Activated naive CD4-positive, alpha-beta T cell treated with anti-CD3 and anti-CD28 coated beads, Interleukin-2, amount 50 U/mL, for 72 hours (primary cell): ENCODE data around the gene PLEKHA6. TPM values are rescaled to one million over a fixed set of nuclear protein-coding genes. Genes with fewer than 3 reads are reported as not detected.

Source experiments
- ATAC-seq, 2 donors: fragments of 150-1000 bp; cut with Tn5 transposase; 2 replicates each; pipeline ENCODE4 v1.10.0; 2021; ENCODE audit warnings: mild to moderate bottlenecking in 2 of 2, moderate library complexity in 2 of 2
- DNase-seq, 2 donors: peaks; one replicate each; pipeline ENCODE4 v3.0.0; 2021 to 2022; ENCODE audit warnings: low spot score in 2 of 2
- H3K27ac Mint-ChIP-seq, 2 donors: one replicate each; pipeline ENCODE4 v1.8.0; 2022; ENCODE audit warnings: mild to moderate bottlenecking in 2 of 2, mixed read lengths in 2 of 2
- H3K36me3 Mint-ChIP-seq, 2 donors: one replicate each; pipeline ENCODE4 v1.8.0; 2022; ENCODE audit warnings: mixed read lengths in 2 of 2
- H3K9me3 Mint-ChIP-seq, 2 donors: one replicate each; pipeline ENCODE4 v1.8.0; 2022; ENCODE audit warnings: mixed read lengths in 2 of 2
- total RNA-seq, 2 donors: library from RNA; stranded (reverse); gene quantifications; one replicate each; pipeline ENCODE4 v1.2.3, GENCODE V29; 2022

Gene PLEKHA6
- total RNA-seq, 2 donors from 2014 or later = 1.0 to 2.6 TPM

GRCh38 chr1:204274446-204274845 lies 85.3 kb downstream of the PLEKHA6 start:
- Mint-ChIP-seq H3K9me3 (no peaks in the 10 kb centered on the region), H3K36me3 (no peaks in the 10 kb centered on the region), H3K27ac (no peak overlapping the region)
- ATAC-seq = no peak
- DNase-seq = no peak

DNA sequence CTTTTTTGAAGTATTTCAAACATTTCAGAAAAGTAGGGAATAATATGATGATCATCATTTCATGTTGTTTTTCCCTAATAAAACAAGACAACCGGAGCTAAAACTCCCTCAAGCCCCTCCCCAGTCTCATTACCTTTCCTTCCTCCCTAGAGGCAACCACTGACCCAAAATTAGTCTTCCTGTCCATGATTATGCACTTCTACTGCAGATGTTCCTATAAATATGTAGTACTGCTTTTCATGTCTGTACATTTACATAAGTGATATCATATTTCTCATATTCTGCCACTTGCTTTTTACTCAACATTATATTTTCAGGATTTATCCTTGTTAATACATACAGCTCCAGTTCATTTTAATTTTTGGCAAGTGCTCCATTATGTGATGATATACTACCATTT lies 87.2 kb downstream of the PLEKHA6 start:
- H3K27ac Mint-ChIP-seq = no peak overlapping the region
- ATAC-seq = no peak
- no peaks in the 10 kb centered on the region for H3K36me3 Mint-ChIP-seq
- no peak for DNase-seq
- H3K9me3 Mint-ChIP-seq = no peaks in the 10 kb centered on the region

DNA sequence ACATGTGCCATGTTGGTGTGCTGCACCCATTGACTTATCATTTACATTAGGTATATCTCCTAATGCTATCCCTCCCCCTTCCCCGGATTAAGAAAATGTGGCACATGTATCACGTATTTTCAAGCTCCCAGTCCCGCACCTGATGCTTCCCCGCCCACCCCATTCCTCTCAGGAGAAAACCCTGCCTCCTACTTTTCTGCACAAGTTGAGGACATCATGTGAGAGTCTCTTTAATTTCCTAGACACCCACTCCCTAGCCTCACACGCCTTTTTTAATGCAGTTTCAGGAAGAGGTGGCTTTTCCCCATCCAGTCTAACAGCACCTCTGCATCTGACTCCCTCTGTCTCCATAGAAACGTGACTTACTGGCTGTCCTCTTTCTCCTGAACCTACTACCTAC lies 87.8 kb downstream of the PLEKHA6 start:
- no peaks in the 10 kb centered on the region for H3K36me3 Mint-ChIP-seq
- no peak overlapping the region for H3K27ac Mint-ChIP-seq
- no peak for ATAC-seq
- DNase-seq = no peak
- no peaks in the 10 kb centered on the region for H3K9me3 Mint-ChIP-seq

DNA sequence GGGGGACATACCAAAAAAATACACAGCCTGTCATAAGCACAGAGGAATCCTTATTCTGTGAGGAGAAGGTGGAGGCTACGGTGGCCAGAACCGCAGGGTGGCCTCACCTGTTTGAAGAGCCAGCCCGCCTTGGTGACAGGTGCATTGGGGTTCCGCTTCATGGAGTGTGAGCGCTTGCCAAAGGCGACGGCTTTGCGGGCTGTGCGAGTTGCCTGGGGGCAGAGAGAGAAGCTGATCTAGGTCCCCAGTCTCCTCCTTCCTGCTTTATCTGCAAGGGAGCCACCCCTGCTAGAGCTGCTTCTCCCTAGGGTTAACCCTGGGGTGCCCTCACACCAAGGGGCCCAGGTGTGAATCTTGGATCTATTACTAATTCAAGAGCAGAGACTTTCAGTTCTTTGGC lies 91.6 kb downstream of the PLEKHA6 start:
- H3K36me3 Mint-ChIP-seq = no peaks in the 10 kb centered on the region
- ATAC-seq = no peak
- peak overlapping the region in 1 of 2 donors; percentile 5 for H3K27ac Mint-ChIP-seq
- DNase-seq = no peak
- no peaks in the 10 kb centered on the region for H3K9me3 Mint-ChIP-seq

DNA sequence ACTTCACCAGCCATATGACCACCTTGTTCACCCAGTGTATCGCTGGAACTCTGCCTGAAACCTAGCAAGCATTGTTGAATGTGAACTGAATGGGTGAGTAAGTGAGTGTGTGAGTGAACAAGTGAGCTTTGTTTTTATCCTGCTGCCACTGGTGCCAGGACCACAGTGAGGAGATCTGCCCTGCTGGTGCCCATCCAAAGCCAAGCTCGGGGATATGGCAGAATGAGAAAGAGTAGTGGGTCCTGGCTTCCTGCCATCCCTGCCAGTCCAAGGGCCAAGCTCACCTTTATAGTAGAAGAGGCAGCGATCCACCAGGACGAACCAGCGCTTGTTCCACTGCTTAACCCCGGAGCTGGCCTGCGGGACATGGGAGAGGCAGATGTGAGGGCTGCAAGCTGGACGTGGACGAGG lies 92.5 kb downstream of the PLEKHA6 start:
- no peaks in the 10 kb centered on the region for H3K9me3 Mint-ChIP-seq

GRCh38 chr1:204266504-204267034 lies 93.2 kb downstream of the PLEKHA6 start:
- H3K36me3 Mint-ChIP-seq = no peaks in the 10 kb centered on the region

More for the DNA sequence above, 92.5 kb downstream of the PLEKHA6 start:
- no peak for ATAC-seq
- Mint-ChIP-seq H3K27ac (no peak overlapping the region), H3K36me3 (no peaks in the 10 kb centered on the region)
- no peak for DNase-seq

DNA sequence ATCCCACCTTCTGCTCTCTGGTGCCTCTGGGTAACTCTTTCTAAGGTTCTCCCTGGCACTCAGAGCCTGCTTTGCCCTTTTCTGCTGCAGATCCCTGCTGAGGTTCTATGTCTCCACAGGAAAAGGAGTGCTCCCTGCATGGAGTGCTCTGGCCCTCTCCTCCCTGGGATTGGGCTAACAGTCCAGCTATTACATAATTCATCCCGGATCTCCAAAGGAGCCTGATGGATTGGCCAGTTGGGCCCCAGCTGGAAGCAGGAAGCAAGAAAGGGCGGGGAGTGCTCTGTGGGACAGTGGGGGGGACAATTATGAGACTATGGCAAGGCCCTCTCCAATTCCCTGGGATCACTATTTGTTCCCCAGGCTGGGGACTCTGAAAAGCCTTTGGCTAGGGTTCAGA lies 94.1 kb downstream of the PLEKHA6 start:
- ATAC-seq (no peak), DNase-seq (no peak)
- no peaks in the 10 kb centered on the region for H3K36me3 Mint-ChIP-seq
- no peaks in the 10 kb centered on the region for H3K9me3 Mint-ChIP-seq
- no peak overlapping the region for H3K27ac Mint-ChIP-seq

More at GRCh38 chr1:204266504-204267034, 93.2 kb downstream of the PLEKHA6 start:
- no peak for DNase-seq
- no peak for ATAC-seq
- Mint-ChIP-seq H3K27ac (no peak overlapping the region), H3K9me3 (no peaks in the 10 kb centered on the region)

- no peaks in the 10 kb centered on the region for H3K36me3 Mint-ChIP-seq
- ATAC-seq = no peak
- no peak overlapping the region for H3K27ac Mint-ChIP-seq
- DNase-seq = no peak
- no peaks in the 10 kb centered on the region for H3K9me3 Mint-ChIP-seq
Observed at GRCh38 chr1:204264805-204265204, 94.9 kb downstream of the PLEKHA6 start.

DNA sequence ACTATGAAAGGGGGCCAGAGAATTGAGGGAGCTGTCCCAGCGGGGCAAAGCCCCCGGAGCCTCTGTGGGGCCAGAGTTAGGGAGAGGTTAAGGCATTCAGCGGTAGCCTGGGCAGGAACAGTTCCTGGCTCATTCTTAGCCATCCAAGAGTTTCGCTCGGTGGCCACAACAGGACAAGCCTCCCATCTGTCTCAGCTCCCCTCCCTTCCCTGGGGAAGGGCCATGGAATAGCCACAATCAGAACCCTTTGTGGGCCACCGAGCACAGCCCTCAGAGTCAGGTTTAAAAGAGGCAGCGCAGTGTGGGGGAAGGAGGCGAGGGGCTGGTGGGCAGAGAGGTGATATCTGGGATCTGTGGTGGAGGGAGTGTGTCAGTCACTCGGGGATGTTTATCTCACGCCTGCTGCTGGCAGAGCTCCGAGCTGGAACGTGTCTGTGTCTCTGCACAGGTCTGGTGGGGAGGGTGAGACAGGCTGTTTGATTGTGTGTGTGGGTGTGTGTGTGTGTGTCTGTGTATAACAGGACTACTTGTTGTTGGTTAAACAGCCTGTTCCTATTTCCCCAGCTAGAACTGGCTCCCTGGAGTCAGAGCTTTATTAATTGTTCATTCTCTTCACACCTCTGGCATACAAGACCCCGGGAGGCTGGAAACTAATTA lies 96.3 kb downstream of the PLEKHA6 start:
- Mint-ChIP-seq H3K9me3 (no peaks in the 10 kb centered on the region), H3K36me3 (no peaks in the 10 kb centered on the region), H3K27ac (no peak overlapping the region)
- ATAC-seq (no peak), DNase-seq (no peak)

DNA sequence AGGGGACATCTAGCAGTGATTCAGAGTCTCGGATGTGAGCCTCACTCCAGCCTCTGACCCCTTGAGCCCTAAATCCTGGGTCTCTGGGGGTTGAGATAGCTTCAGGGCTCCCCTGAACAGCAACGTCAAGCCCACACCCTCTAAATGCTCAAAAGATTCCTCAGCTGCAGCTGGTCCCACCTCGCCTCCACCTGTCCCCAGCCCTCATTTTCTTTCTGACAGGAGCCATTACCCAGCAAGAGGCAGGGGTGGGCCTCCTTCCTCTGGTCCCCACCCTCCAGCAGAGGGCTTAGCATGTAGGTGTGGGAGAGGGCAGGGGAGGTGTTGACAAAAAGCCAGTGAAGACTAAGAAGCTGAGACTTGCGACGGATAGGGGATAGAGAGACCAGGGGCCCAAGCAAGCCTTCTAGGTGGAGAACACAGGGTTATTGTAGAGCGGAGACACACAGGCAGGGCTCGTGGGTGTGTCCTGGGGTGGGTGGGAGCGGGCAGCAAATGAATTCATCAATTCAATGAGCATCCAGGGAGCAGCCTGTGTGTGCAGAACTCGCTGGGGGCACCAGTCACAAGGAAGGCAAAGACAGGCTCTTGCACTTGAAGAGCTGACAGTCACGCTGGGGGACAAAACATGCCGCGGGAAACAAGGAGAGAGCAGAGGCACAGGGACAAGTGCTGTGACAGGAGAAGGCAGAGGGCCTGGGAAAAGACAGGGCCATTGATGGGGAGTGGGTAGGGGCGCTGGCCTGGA lies 97.0 kb downstream of the PLEKHA6 start:
- ATAC-seq (no peak), DNase-seq (no peak)
- no peak overlapping the region for H3K27ac Mint-ChIP-seq
- H3K9me3 Mint-ChIP-seq = no peaks in the 10 kb centered on the region
- H3K36me3 Mint-ChIP-seq = no peaks in the 10 kb centered on the region

- Mint-ChIP-seq H3K36me3 (no peaks in the 10 kb centered on the region), H3K27ac (no peak overlapping the region), H3K9me3 (no peaks in the 10 kb centered on the region)
- DNase-seq = no peak
- ATAC-seq = no peak
Observed at GRCh38 chr1:204261746-204262505, 97.8 kb downstream of the PLEKHA6 start.

DNA sequence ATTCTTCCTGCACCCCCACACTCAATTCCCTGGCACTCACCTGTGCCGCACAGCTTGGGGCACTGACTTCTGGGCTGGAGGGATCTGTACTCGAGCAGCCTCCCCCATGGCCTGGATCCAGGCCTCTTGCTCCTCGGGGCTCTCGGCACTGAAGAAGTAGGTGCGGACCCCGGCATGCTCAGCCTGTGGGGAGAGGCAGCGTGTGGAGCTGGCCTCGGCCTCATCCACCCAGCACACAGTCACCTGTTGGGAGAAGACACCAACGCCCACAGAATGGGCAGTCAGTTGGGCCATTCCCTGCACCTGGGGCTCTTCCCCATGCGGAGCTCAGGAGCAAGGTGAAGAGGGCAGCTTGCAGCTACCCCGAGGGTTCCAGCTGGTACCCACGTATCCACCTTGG lies 98.5 kb downstream of the PLEKHA6 start:
- no peak for DNase-seq
- no peak for ATAC-seq
- no peaks in the 10 kb centered on the region for H3K9me3 Mint-ChIP-seq
- H3K27ac Mint-ChIP-seq = no peak overlapping the region
- no peaks in the 10 kb centered on the region for H3K36me3 Mint-ChIP-seq

- Mint-ChIP-seq H3K9me3 (no peaks in the 10 kb centered on the region), H3K27ac (peak overlapping the region in 1 of 2 donors; percentile 61), H3K36me3 (no peaks in the 10 kb centered on the region)
- ATAC-seq = no peak
- no peak for DNase-seq
Observed at GRCh38 chr1:204260601-204261197, 99.0 kb downstream of the PLEKHA6 start.

DNA sequence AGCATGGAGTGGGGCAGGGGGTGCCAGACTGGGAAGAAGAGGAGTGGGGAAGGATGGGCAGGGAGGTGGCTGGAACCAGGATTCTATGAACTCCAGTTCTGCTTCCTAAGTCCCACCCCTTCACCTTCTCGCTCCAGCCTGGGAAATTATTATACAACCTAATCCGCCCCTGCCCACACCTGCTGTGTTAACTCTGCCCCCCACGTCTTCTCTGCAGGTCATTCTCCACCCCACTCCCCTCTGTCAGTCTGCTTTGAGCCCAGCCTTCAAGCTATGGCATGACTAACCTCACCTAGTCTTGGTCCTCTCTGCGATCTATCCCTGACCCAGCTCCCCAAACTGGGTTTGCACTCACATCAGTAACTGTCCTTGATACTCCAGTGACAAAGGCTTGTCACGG lies 99.9 kb downstream of the PLEKHA6 start:
- no peaks in the 10 kb centered on the region for H3K36me3 Mint-ChIP-seq
- H3K27ac Mint-ChIP-seq = peak overlapping the region in 1 of 2 donors; percentile 16
- ATAC-seq = no peak

GRCh38 chr1:204259196-204259595 lies 100.5 kb downstream of the PLEKHA6 start:
- ATAC-seq (no peak), DNase-seq (no peak)

More for the DNA sequence above, 99.9 kb downstream of the PLEKHA6 start:
- no peak for DNase-seq
- H3K9me3 Mint-ChIP-seq = no peaks in the 10 kb centered on the region

GRCh38 chr1:204258213-204259115 lies 101.3 kb downstream of the PLEKHA6 start:
- ATAC-seq (peak; percentile 74 to 77), DNase-seq (peak in 1 of 2 donors; percentile 58)
- H3K36me3 Mint-ChIP-seq = no peaks in the 10 kb centered on the region
- no peaks in the 10 kb centered on the region for H3K9me3 Mint-ChIP-seq
- peak overlapping the region in 1 of 2 donors; percentile 8 for H3K27ac Mint-ChIP-seq

More at GRCh38 chr1:204259196-204259595, 100.5 kb downstream of the PLEKHA6 start:
- H3K9me3 Mint-ChIP-seq = no peaks in the 10 kb centered on the region
- H3K36me3 Mint-ChIP-seq = no peaks in the 10 kb centered on the region
- H3K27ac Mint-ChIP-seq = peak overlapping the region in 1 of 2 donors; percentile 16
